Stimulated activated CD4-positive, alpha-beta T cell treated with anti-CD3 and anti-CD28 coated beads, Interleukin-12 subunit alpha, Interleukin-12 subunit beta, amount 100 ng/mL, for 24 hours (primary cell): ENCODE data around the gene SLC17A6.

Experiments
- DNase-seq, 2 experiments: peaks; one replicate each; pipeline ENCODE4 v3.0.0-alpha.2; 2020; ENCODE audit warnings: low read depth in 2 of 2

SLC17A6 gene

GRCh38 chr11:22389526-22390282, 51.5 kb downstream of the SLC17A6 start:
- DNase-seq = no peak

GRCh38 chr11:22390283-22390655, 52.1 kb downstream of the SLC17A6 start:
- DNase-seq = no peak

GRCh38 chr11:22392561-22392960, 54.4 kb downstream of the SLC17A6 start:
- no peak for DNase-seq

- no peak for DNase-seq
These were observed 67.2 kb downstream of the SLC17A6 start for GRCh38 chr11:22405377-22405776.

GRCh38 chr11:22407267-22407666, 69.1 kb downstream of the SLC17A6 start:
- DNase-seq = no peak

GRCh38 chr11:22407921-22408320, 69.7 kb downstream of the SLC17A6 start:
- no peak for DNase-seq

- no peak for DNase-seq
These were observed 77.3 kb downstream of the SLC17A6 start for GRCh38 chr11:22415476-22415875.

- DNase-seq = no peak
These were observed 78.3 kb downstream of the SLC17A6 start for GRCh38 chr11:22416462-22416861.

- DNase-seq = no peak
These were observed 88.7 kb downstream of the SLC17A6 start for GRCh38 chr11:22426915-22427314.
